ENCODE results near the gene GRID2. TPM values are rescaled to one million over a fixed set of nuclear protein-coding genes. Genes with fewer than 3 reads are reported as not detected.

GRID2 gene
- total and polyA plus RNA-seq, 10 of the 15 experiments (the other 5 are each of a cell fraction or from before 2014, with no cell fraction given) = not detected

GRCh38 chr4:93084599-93085305, 781.0 kb downstream of the GRID2 start (continued):
- TF ChIP-seq PRDM15 (CRISPR knock-in tag; IDR thresholded peaks at IDR 0.05) = no peak
- no peak for TF ChIP-seq LARP7 (IDR thresholded peaks at IDR 0.05)
- no peak for TF ChIP-seq EGR1 (IDR thresholded peaks at IDR 0.05; ENCODE audit: borderline replicate concordance in 1 of 2, low read depth in 2 of 2, low read length in 2 of 2)

- in situ Hi-C loops (cut with MboI) = no loop called here
- 0% methylated on average over 4 of the region's 4 CpGs for WGBS (ENCODE audit: insufficient coverage, insufficient replicate concordance, low lambda C conversion rate, missing lambda C conversion rate)
- intact Hi-C loops (cut with micrococcal nuclease; ENCODE audit: unreplicated experiment) = no loop called here
- ChIA-PET RAD21 (ENCODE audit: unreplicated experiment) (no interaction called here), POLR2A (no interaction called here), SMC1A (ENCODE audit: uncharacterized antibody, unreplicated experiment) (no interaction called here), CTCF (no interaction called here)
- DNase-seq (ENCODE audit: low read depth, low spot score) = no peak
- no peaks in the 10 kb centered on the region for H3K4me1 ChIP-seq (ENCODE audit: control insufficient read depth, insufficient read depth, low read length)
- no peak overlapping the region for H2AFZ ChIP-seq (ENCODE audit: control insufficient read depth, low read depth, low read length)
- no TSS peak for BruUV-seq (replicated peaks)
- H3K27me3 ChIP-seq (replicated peaks in 1 of 2; ENCODE audit: control insufficient read depth in 2 of 2, insufficient read depth in 2 of 2, low read length in 1 of 2) = no peaks in the 10 kb centered on the region
- H3K9me3 ChIP-seq (replicated peaks; ENCODE audit: control insufficient read depth, insufficient read depth, low read length) = no peaks in the 10 kb centered on the region
- FAIRE-seq = no peak
- H3K79me2 ChIP-seq (ENCODE audit: control insufficient read depth, insufficient read depth, low read length) = no peaks in the 10 kb centered on the region
- no peaks in the 10 kb centered on the region for H3K36me3 ChIP-seq (ENCODE audit: control insufficient read depth in 2 of 2, insufficient read depth in 2 of 2, low read length in 1 of 2)
- H3K4me2 ChIP-seq (ENCODE audit: control insufficient read depth, insufficient read depth) = no peak overlapping the region
- H3K9ac ChIP-seq (ENCODE audit: control insufficient read depth, insufficient read depth, low read length) = no peak overlapping the region
- no peaks in the 10 kb centered on the region for H4K20me1 ChIP-seq (ENCODE audit: control insufficient read depth, insufficient read depth)
- no peak overlapping the region for H3K4me3 ChIP-seq
- no peak overlapping the region for H3K27ac ChIP-seq (ENCODE audit: control insufficient read depth, insufficient read depth)
- ATAC-seq = no peak
- TF ChIP-seq BCL3 (IDR thresholded peaks at IDR 0.05; ENCODE audit: borderline replicate concordance, insufficient read depth, low read depth, low read length, poor library complexity, severe bottlenecking) = no peak
- TF ChIP-seq ASH2L (IDR thresholded peaks at IDR 0.05; ENCODE audit: borderline replicate concordance, low read depth) = no peak
- no peak for TF ChIP-seq EGR1 (IDR thresholded peaks at IDR 0.05; ENCODE audit: borderline replicate concordance in 1 of 2, low read depth in 2 of 2, low read length in 2 of 2)
- TF ChIP-seq GABPA (IDR thresholded peaks at IDR 0.05; ENCODE audit: low read depth) = no peak
- TF ChIP-seq DPF2 (IDR thresholded peaks at IDR 0.05) = no peak
- no peak for TF ChIP-seq RFX5 (IDR thresholded peaks at IDR 0.05; ENCODE audit: low read depth, low read length)
- no peak for TF ChIP-seq E2F4 (IDR thresholded peaks at IDR 0.05; ENCODE audit: low read depth, low read length)
- no peak for TF ChIP-seq SMC3 (IDR thresholded peaks at IDR 0.05; ENCODE audit: borderline replicate concordance, low read length)
- TF ChIP-seq WRNIP1 (IDR thresholded peaks at IDR 0.05; ENCODE audit: borderline replicate concordance, low read depth, low read length) = no peak
- TF ChIP-seq PAX8 (IDR thresholded peaks at IDR 0.05) = no peak
- no peak for TF ChIP-seq NFYB (IDR thresholded peaks at IDR 0.05; ENCODE audit: insufficient read depth, low read depth, low read length)
- TF ChIP-seq TARDBP (IDR thresholded peaks at IDR 0.05; ENCODE audit: borderline replicate concordance) = no peak
- TF ChIP-seq EZH2 (IDR thresholded peaks at IDR 0.05; ENCODE audit: borderline replicate concordance, control insufficient read depth, low read depth, low read length) = no peak
Measured at GRCh38 chr4:93086356-93086755, 782.6 kb downstream of the GRID2 start.

All from GM12878 (cell line).